SJCRH30 (cell line): ENCODE results near the gene PPP1R3E. TPM values are rescaled to one million over a fixed set of nuclear protein-coding genes. Genes with fewer than 3 reads are reported as not detected.

Source experiments
- DNase-seq, 2 experiments: peaks; one replicate each; pipeline ENCODE4 v3.0.0-alpha.2; 2015 to 2020
- H3K27ac ChIP-seq: fragments of 250-450 bp; sonication (Bioruptor Pico); 2 replicates; pipeline ENCODE4 v1.5.1; 2020; ENCODE audit warnings: mild to moderate bottlenecking, moderate library complexity
- H3K27me3 ChIP-seq: fragments of 250-450 bp; sonication (Bioruptor Pico); 2 replicates; pipeline ENCODE4 v1.5.1; 2020; ENCODE audit warnings: mild to moderate bottlenecking, moderate library complexity
- H3K36me3 ChIP-seq: fragments of 250-450 bp; sonication (Bioruptor Pico); 2 replicates; pipeline ENCODE4 v1.5.1; 2020; ENCODE audit warnings: mild to moderate bottlenecking, moderate library complexity
- H3K4me1 ChIP-seq: fragments of 250-450 bp; sonication (Bioruptor Pico); 2 replicates; pipeline ENCODE4 v1.5.1; 2020; ENCODE audit warnings: mild to moderate bottlenecking, moderate library complexity
- H3K4me3 ChIP-seq: fragments of 250-450 bp; sonication (Bioruptor Pico); 2 replicates; pipeline ENCODE4 v1.5.1; 2020; ENCODE audit warnings: mild to moderate bottlenecking, moderate library complexity
- H3K9me3 ChIP-seq: fragments of 250-450 bp; sonication (Bioruptor Pico); replicated peaks from 2 replicates; pipeline ENCODE4 v1.5.1; 2020; ENCODE audit warnings: mild to moderate bottlenecking, moderate library complexity
- total RNA-seq: library from RNA; depleted of rRNA; stranded (reverse); fragments of >200 nt; shearing (Covaris generic); gene quantifications from 2 replicates; pipeline ENCODE4 v1.2.3, GENCODE V29; 2014; rRNA removed

PPP1R3E gene, protein sequence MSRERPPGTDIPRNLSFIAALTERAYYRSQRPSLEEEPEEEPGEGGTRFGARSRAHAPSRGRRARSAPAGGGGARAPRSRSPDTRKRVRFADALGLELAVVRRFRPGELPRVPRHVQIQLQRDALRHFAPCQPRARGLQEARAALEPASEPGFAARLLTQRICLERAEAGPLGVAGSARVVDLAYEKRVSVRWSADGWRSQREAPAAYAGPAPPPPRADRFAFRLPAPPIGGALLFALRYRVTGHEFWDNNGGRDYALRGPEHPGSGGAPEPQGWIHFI
- 6.6 and 9.7 TPM in 2 replicates for total RNA-seq

- peak within 1 kb of the TSS; percentile 82 for H3K4me3 ChIP-seq
- H3K4me1 ChIP-seq = peaks cover 5% of the 10 kb centered on the region; the same call in 1 of the 2 replicates
- peak within 1 kb of the TSS; percentile 81 for H3K27ac ChIP-seq
- H3K9me3 ChIP-seq = no peaks in the 10 kb centered on the region
- peak; percentile 86 for DNase-seq
- no peaks in the 10 kb centered on the region for H3K27me3 ChIP-seq
- H3K36me3 ChIP-seq = no peaks in the 10 kb centered on the region
These were observed at the start of gene PPP1R3E for GRCh38 chr14:23302290-23303225. Gene PPP1R3E, minus strand, starts transcription at chr14:23302859. Its CDS starts 283 bp downstream, at chr14:23302576.

DNA sequence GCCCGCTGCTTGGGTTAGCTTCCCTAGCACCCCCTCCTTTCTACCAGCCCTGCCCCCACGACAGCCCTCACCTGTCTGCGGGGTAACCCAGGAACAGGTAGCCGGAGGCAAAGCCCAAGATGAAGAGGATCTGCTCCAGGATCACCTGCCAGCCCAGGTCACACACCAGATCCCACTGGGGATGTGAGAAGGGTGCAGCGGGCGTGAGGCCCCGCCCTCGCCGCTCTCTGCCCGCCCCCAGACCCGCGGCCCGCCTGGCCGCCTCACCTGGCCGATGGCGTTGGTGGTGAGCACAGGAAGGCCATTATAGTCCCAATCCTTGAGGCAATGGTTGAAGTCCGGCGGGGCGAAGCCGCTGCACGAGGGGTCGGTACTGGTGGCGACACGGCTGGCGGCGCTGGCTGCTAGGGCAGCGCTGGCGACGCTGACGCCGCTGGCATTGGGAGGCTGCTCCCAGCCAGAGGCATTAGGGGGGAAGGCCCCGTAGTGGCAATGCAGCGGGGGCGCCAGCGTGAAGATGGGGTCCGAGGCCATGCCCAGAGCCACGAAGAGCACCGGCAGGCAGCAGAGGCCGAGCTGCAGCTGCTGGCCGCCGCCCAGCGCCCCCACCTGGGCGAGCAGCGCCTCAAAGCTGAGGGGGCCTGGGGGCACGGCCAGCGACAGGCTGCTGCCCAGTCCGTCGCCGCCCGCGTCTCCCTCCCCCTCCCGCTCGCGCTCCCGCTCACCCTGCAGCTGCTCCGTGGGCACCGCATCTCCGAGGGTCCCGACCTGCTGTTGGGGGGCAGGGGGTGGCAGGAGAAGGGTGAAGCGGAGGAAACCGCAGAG lies 49.2 kb upstream of the PPP1R3E start:
- Histone ChIP-seq H3K4me1 (0 out of 2 replicates have a peak, but pooled peaks cover 3% of the 10 kb centered on the region), H3K36me3 (no peaks in the 10 kb centered on the region; the same call in 1 of the 2 replicates), H3K4me3 (peak overlapping the region; percentile 58), H3K9me3 (no peaks in the 10 kb centered on the region), H3K27me3 (no peaks in the 10 kb centered on the region), H3K27ac (no peak overlapping the region)
- DNase-seq = peak in 1 of 2 experiments; percentile 29

- Histone ChIP-seq H3K4me3 (no peak overlapping the region), H3K9me3 (no peaks in the 10 kb centered on the region), H3K36me3 (no peaks in the 10 kb centered on the region), H3K4me1 (0 out of 2 replicates have a peak, but pooled peaks cover 3% of the 10 kb centered on the region), H3K27me3 (0 out of 2 replicates have a peak, but pooled peaks cover 2% of the 10 kb centered on the region), H3K27ac (no peak overlapping the region)
- DNase-seq = no peak
These were observed 46.6 kb upstream of the PPP1R3E start for GRCh38 chr14:23349156-23349845.

DNA sequence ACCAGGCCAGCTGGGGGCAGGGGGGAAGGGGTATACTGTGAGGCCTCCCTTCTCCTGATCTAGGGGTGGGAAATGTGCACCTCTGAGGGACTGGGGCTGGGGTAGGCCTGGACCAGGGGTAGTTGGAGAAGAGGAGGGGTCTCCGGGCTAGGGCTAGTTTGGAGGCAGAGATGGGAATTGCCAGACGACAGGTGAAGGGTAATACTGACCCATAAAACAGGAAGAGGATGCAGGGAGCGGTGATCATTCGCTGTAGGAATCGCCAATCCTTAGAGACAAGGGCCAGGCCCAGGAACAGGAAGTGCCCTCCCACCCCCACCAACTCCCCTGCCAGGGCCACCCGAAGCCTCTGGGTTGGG lies 45.6 kb upstream of the PPP1R3E start:
- H3K27ac ChIP-seq = no peak overlapping the region
- no peaks in the 10 kb centered on the region for H3K9me3 ChIP-seq
- H3K4me3 ChIP-seq = no peak overlapping the region
- 0 out of 2 replicates have a peak, but pooled peaks cover 3% of the 10 kb centered on the region for H3K4me1 ChIP-seq
- no peak for DNase-seq
- H3K27me3 ChIP-seq = 0 out of 2 replicates have a peak, but pooled peaks cover 3% of the 10 kb centered on the region
- H3K36me3 ChIP-seq = no peaks in the 10 kb centered on the region

GRCh38 chr14:23347406-23348296 lies 45.0 kb upstream of the PPP1R3E start:
- H3K27ac ChIP-seq = no peak overlapping the region
- no peak for DNase-seq
- H3K27me3 ChIP-seq = 0 out of 2 replicates have a peak, but pooled peaks cover 3% of the 10 kb centered on the region
- no peak overlapping the region for H3K4me3 ChIP-seq
- H3K9me3 ChIP-seq = no peaks in the 10 kb centered on the region
- no peaks in the 10 kb centered on the region for H3K4me1 ChIP-seq
- no peaks in the 10 kb centered on the region for H3K36me3 ChIP-seq

GRCh38 chr14:23346693-23347405 lies 44.2 kb upstream of the PPP1R3E start:
- no peak overlapping the region for H3K27ac ChIP-seq
- 0 out of 2 replicates have a peak, but pooled peaks cover 3% of the 10 kb centered on the region for H3K27me3 ChIP-seq
- no peaks in the 10 kb centered on the region for H3K36me3 ChIP-seq
- H3K4me1 ChIP-seq = no peaks in the 10 kb centered on the region
- H3K4me3 ChIP-seq = no peak overlapping the region
- no peak for DNase-seq
- no peaks in the 10 kb centered on the region for H3K9me3 ChIP-seq

GRCh38 chr14:23345987-23346692 lies 43.5 kb upstream of the PPP1R3E start:
- Histone ChIP-seq H3K4me1 (no peaks in the 10 kb centered on the region), H3K27me3 (0 out of 2 replicates have a peak, but pooled peaks cover 3% of the 10 kb centered on the region), H3K4me3 (no peak overlapping the region)

DNA sequence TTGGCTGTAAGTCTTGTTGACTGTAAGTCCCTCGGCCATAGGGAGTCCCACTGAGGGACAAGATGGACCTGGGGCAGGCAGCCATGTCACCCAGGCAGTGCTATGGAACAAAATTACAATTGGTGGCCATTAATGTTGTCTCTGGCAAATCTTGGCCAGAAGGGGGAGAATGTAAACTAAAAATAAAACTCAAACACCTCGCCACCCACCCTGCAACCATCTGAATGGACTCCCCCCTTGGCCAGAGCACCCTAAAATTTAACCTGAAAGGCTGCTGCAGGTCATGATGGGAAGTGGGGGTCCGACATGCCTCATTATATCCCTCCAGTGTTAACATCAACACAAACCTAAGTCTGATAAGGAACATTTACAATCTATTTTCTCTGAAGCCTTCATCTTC lies 41.8 kb upstream of the PPP1R3E start:
- H3K9me3 ChIP-seq = peaks cover 4% of the 10 kb centered on the region
- H3K27ac ChIP-seq = no peak overlapping the region
- H3K27me3 ChIP-seq = 0 out of 2 replicates have a peak, but pooled peaks cover 3% of the 10 kb centered on the region
- no peak for DNase-seq
- H3K4me3 ChIP-seq = no peak overlapping the region
- no peaks in the 10 kb centered on the region for H3K36me3 ChIP-seq
- no peaks in the 10 kb centered on the region for H3K4me1 ChIP-seq

More at GRCh38 chr14:23345987-23346692, 43.5 kb upstream of the PPP1R3E start:
- no peak for DNase-seq
- Histone ChIP-seq H3K9me3 (no peaks in the 10 kb centered on the region), H3K27ac (no peak overlapping the region), H3K36me3 (no peaks in the 10 kb centered on the region)

DNA sequence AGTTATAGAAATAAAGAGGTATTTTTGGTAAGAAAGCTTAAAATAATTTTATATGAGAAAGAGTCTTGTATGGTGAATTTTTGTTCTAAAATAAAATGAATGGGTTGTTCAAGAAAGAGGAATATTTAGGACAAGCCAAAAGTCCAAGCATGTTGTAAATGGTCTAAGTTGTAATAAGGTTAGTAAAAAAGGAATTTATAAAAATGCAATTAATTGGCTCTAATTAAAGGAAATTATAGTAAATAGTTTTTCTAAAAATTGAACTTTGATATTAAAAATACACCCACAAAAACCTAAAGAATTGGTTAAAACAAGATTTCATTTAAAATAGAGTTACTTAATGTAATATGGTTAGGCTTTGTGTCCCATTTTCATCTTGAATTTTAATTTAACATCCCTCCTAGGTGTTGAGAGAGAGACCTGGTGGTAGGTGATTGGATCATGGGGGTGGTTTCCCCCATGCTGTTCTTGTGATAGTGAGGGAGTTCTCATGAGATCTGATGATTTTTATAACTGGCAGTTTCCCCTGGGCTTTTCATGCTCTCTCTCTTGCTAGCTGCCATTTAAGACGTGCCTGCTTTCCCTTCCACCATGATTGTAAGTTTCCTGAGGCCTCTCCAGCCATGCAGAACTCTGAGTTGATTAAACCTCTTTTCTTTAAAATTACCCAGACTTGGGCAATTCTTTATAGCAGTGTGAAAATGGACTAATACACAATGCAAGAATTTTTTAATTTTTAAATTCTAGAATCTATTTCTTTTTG lies 37.0 kb upstream of the PPP1R3E start:
- no peak for DNase-seq
- Histone ChIP-seq H3K9me3 (peaks cover 14% of the 10 kb centered on the region), H3K36me3 (no peaks in the 10 kb centered on the region), H3K27ac (no peak overlapping the region), H3K4me3 (no peak overlapping the region), H3K27me3 (0 out of 2 replicates have a peak, but pooled peaks cover 3% of the 10 kb centered on the region), H3K4me1 (no peaks in the 10 kb centered on the region)

GRCh38 chr14:23335623-23336022 lies 33.0 kb upstream of the PPP1R3E start:
- Histone ChIP-seq H3K4me3 (no peak overlapping the region), H3K36me3 (no peaks in the 10 kb centered on the region), H3K9me3 (peaks cover 14% of the 10 kb centered on the region), H3K27me3 (0 out of 2 replicates have a peak, but pooled peaks cover 2% of the 10 kb centered on the region), H3K27ac (no peak overlapping the region), H3K4me1 (no peaks in the 10 kb centered on the region)
- no peak for DNase-seq

- no peaks in the 10 kb centered on the region for H3K4me1 ChIP-seq
- H3K36me3 ChIP-seq = peaks cover 19% of the 10 kb centered on the region
- H3K4me3 ChIP-seq = no peak overlapping the region
- peaks cover 8% of the 10 kb centered on the region; the same call in 1 of the 2 replicates for H3K27me3 ChIP-seq
- no peaks in the 10 kb centered on the region for H3K9me3 ChIP-seq
- no peak overlapping the region for H3K27ac ChIP-seq
- DNase-seq = peak; percentile 67 to 91
These were observed 25.5 kb upstream of the PPP1R3E start for GRCh38 chr14:23327947-23328744.
